Nucleus accumbens (tissue), 56 donors: Measurements from ENCODE around the gene NEBL.
"Not testable (repeated sequence)": the region's sequence is repeated elsewhere in the genome, so short reads cannot be mapped to it uniquely, and the experiment has no call there.

Source experiments
- DNase-seq, 56 donors: peaks; one replicate each; lab custom pipeline; 2025; lab: John Stamatoyannopoulos, UW

Gene NEBL

GRCh38 chr10:20897146-20897825, at the start of gene NEBL:
TSS of gene NEBL (minus strand) at chr10:20897311. CDS start at chr10:20897205, 106 bp downstream.
- no peak for DNase-seq

- no peak for DNase-seq
Measured at GRCh38 chr10:20945546-20946332, 48.6 kb upstream of the NEBL start.

GRCh38 chr10:20944789-20945502, 47.8 kb upstream of the NEBL start:
- DNase-seq = no peak

GRCh38 chr10:20939414-20939813, 42.3 kb upstream of the NEBL start:
- DNase-seq = not testable (repeated sequence)

- no peak for DNase-seq
Measured at GRCh38 chr10:20936396-20936795, 39.3 kb upstream of the NEBL start.

- no peak for DNase-seq
Measured at GRCh38 chr10:20935931-20936330, 38.8 kb upstream of the NEBL start.

- DNase-seq = no peak
Measured at GRCh38 chr10:20935301-20935700, 38.2 kb upstream of the NEBL start.

- DNase-seq = no peak
Measured at GRCh38 chr10:20933705-20934104, 36.6 kb upstream of the NEBL start.

GRCh38 chr10:20932606-20933126, 35.6 kb upstream of the NEBL start:
- DNase-seq = no peak

GRCh38 chr10:20931156-20931795, 34.2 kb upstream of the NEBL start:
- no peak for DNase-seq

- no peak for DNase-seq
Measured at GRCh38 chr10:20927456-20927855, 30.3 kb upstream of the NEBL start.

- DNase-seq = no peak
Measured at GRCh38 chr10:20922451-20922850, 25.3 kb upstream of the NEBL start.

GRCh38 chr10:20922033-20922432, 24.9 kb upstream of the NEBL start:
- DNase-seq = no peak

- DNase-seq = no peak
Measured at GRCh38 chr10:20920061-20920460, 22.9 kb upstream of the NEBL start.

GRCh38 chr10:20919481-20919880, 22.4 kb upstream of the NEBL start:
- DNase-seq = no peak

GRCh38 chr10:20916976-20917375, 19.9 kb upstream of the NEBL start:
- no peak for DNase-seq

- DNase-seq = no peak
Measured at GRCh38 chr10:20912969-20913368, 15.9 kb upstream of the NEBL start.

GRCh38 chr10:20911626-20912025, 14.5 kb upstream of the NEBL start:
- DNase-seq = no peak

- no peak for DNase-seq
Measured at GRCh38 chr10:20909801-20910200, 12.7 kb upstream of the NEBL start.

- no peak for DNase-seq
Measured at GRCh38 chr10:20908391-20908790, 11.3 kb upstream of the NEBL start.
